GM19238 (cell line): ENCODE measurements around the gene GPBP1L1.
"Not testable (repeated sequence)": the region's sequence is repeated elsewhere in the genome, so short reads cannot be mapped to it uniquely, and the experiment has no call there.

Source experiments
- DNase-seq: peaks from one replicate; pipeline ENCODE4 v3.0.0; 2011; ENCODE audit warnings: low spot score; ENCODE audit not compliant: insufficient read length

The GPBP1L1 gene

GRCh38 chr1:45596765-45597164 lies 89.6 kb downstream of the GPBP1L1 start:
- not testable (repeated sequence) for DNase-seq

GRCh38 chr1:45594412-45594811 lies 91.9 kb downstream of the GPBP1L1 start:
- no peak for DNase-seq

- DNase-seq, result no peak
Measured at GRCh38 chr1:45589861-45590260, 96.5 kb downstream of the GPBP1L1 start.

- no peak for DNase-seq
Measured at GRCh38 chr1:45586769-45587168, 99.6 kb downstream of the GPBP1L1 start.

GRCh38 chr1:45585496-45586075 lies 100.7 kb downstream of the GPBP1L1 start:
- DNase-seq, result no peak

- DNase-seq, result no peak
Measured at GRCh38 chr1:45585110-45585426, 101.3 kb downstream of the GPBP1L1 start.

GRCh38 chr1:45584351-45585109 lies 101.8 kb downstream of the GPBP1L1 start:
- peak; percentile 71 for DNase-seq

GRCh38 chr1:45583666-45584350 lies 102.5 kb downstream of the GPBP1L1 start, which contains the start of gene NASP:
Gene NASP (plus strand): TSS chr1:45584041. CDS start chr1:45584147, 106 bp downstream.
- peak; percentile 70 for DNase-seq

GRCh38 chr1:45583264-45583665 lies 103.1 kb downstream of the GPBP1L1 start:
- peak; percentile 95 for DNase-seq
